GM18508 (cell line): Measurements from ENCODE around the gene SURF4.
"Not testable (repeated sequence)": the region's sequence is repeated elsewhere in the genome, so short reads cannot be mapped to it uniquely, and the experiment has no call there.

Source experiments
- ATAC-seq: cut with Tn5 transposase; IDR thresholded peaks from one replicate; pipeline ENCODE4 v1.9.1; 2021; ENCODE audit warnings: moderate number of reproducible peaks; ENCODE audit not compliant: insufficient read depth, unreplicated experiment

The SURF4 gene

DNA sequence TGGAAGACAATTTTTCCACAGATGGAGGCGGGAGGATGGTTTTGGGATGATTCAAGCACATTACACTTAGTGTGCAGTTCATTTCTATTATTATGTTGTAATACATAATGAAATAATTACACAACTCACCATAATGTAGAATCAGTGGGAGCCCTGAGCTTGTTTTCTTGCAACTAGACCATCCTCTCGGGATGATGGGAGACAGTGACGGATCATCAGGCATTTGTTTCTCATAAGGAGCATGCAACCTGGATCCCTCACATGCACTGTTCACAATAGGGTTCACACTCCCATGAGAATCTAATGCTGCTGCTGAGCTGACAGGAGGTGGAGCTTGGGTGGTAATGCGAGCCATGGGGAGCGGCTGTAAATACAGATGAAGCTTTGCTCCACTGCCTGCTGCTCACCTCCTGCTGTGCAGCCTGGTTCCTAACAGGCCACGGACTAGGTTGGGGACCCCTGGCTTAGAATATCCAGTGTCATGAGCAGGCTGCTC, 1.9 kb upstream of the SURF4 start:
- no peak for ATAC-seq

DNA sequence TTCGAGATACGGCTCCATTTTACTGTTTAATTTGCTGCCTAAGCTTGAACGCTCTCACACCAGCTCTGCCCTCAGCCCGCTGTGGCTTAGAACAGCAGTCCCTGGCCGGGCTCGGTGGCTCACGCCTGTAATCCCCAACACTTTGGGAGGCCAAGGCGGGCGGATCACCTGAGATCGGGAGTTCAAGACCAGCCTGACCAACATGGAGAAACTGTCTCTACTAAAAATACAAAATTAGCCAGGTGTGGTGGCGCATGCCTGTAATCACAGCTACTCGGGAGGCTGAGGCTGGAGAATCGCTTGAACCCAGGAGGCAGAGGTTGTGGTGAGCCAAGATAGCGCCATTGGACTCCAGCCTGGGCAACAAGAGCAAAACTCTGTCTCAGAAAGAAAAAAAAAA, 1.4 kb upstream of the SURF4 start:
- ATAC-seq, result not testable (repeated sequence)

DNA sequence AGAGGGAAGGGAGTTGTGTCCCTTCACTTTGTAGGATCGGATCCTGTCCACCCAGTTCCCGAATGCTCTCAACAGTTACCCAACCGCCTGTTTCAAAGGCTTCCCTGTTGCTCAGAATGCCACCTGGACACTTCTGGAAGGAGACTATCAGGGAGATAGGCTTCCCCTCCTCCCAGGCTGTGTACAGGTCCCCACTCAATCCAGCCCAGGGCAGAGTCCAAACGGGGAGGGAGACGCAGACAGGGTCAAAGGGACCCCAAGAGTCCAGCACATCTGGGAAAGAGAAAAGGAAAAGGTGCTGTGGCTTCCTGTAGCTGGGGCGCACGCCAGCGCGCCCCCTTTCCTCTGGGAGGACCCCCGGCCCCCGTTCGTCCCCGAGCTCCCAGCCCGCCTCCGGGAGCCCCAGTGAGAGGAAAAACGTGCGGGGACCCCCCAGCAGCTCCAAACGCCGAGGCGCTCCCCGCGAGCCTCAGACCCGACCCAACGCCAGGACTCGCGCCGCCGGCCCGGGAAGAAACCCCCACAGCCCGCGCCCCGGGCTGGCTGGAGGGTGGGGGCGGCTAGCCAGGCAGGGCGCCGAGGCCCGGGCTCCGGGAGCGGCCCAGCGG, 640 bp downstream of the SURF4 start:
- ATAC-seq, result no peak

DNA sequence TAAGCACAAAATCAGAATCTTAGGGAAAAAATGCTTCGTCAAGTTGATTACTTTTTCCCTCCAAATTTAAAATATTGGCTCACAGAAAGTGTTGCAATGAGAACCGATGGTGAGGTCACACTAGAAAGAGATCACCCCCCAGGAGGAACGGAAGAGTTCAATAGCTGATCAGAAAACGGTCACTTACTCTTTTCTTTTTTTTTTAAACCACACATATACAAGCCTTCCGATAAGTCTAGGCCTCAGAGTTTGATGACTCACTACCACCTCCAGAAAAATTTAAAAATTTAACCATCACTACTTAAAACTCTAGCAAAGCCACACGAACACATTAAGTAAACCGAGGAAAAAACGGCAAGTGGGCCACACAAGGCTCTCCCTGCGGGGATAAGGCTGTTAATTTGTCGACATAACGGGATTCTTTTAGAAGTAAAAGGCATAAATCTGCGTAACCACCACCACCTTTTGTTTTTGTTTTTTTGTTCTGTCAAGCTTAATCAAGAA, 1.2 kb downstream of the SURF4 start:
- ATAC-seq, result no peak

GRCh38 chr9:133372144-133372543, 3.7 kb downstream of the SURF4 start:
- ATAC-seq, result no peak

DNA sequence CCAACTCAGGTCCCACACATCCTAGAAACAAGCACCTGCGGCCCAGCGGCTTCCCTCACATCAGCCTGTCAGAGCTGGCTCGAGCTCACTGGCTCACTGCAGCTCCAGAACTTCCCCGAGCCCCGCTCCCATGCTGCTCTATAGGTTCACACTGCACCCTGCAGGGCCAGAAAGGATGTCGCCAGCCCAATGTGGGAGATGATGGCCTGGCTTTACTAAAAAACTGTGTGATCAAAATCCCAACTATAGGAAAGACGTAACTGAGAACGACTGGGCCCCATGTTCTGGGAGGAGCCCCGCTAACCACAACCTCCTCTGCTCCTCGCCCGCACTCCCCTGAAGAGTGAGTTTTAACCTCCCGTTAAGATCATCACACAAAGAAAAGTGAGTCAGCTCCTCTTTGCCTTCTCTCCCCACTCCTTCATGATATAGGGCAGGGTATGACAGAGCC, 4.6 kb downstream of the SURF4 start:
- no peak for ATAC-seq

DNA sequence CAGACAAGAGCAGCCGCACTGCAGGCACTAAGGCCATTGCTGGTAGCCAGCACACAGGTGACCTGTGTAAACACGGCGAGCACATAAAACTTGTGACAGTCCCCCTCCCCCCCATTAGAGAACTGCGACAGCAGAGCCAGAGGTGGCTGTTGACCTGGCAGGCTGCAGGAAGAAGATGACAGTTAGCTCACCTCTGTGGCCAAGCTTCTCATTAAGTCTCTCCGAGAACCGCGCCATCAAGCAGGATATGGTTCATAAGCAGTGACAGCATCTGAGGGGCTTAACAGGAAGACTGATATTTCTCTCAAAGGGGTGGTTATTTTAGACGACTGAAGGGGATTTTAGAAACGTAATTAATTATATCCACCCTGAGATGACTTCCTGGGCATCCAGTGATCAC, 5.2 kb downstream of the SURF4 start:
- no peak for ATAC-seq

DNA sequence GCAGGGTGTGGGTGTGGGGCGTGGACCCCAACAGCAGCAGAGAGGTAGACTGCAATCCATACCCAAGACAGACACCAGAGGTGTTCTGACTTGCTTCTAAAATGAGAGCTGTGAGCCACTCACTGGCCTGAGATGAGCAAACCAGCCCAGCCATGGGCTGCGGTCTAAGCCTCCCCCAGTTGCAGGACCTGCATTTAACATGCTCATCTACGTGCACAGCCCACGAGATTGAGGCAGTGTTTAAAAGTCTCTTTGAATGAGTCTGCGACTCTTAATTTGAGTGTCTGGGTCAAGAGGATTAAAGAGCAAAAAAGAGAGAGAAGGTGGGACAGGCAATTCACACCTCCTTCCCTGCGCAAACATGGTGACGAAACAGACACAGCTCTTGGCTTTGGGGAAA, 5.9 kb downstream of the SURF4 start:
- no peak for ATAC-seq

GRCh38 chr9:133369422-133369821, 6.4 kb downstream of the SURF4 start:
- no peak for ATAC-seq

- no peak for ATAC-seq
These were observed 7.5 kb downstream of the SURF4 start for GRCh38 chr9:133368249-133368881.

DNA sequence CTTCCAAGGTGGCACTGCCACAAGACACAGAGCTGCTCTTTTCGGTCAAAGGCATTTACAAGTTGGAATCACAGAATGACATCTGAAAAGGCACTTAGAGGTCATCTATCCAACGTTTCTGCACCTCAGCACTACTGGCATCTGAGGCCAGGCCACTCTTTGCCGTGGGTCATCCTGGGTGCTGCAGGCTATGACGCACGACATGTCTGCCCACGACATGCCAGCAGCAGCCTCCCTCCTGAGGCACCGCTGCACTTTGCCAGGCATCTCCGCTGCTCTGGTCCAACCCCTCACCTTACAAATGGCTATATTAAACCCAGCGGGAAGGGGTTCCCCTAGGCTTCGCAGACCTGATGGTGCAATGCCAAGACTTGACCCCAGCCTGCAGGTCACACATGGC, 8.1 kb downstream of the SURF4 start:
- no peak for ATAC-seq

DNA sequence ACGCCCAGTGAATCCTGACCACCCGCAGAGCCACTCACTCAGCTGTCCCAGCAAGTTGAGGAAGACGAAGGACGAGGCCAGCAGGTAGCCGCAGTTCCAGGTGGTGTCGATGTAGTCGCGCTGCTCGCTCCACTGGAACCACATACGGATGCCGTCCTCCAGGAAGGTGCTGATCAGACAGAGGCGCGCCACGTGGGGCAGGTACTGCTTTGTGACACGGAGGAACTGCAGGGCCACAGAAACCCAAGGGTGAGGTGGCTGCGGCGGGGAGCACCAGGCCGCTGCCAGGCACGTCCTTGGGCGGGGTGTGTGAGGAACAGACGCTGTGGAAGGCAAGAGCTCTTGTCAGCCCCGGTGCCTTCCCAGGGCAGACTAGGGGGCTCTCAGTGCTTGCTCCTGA, 8.6 kb downstream of the SURF4 start:
- no peak for ATAC-seq

DNA sequence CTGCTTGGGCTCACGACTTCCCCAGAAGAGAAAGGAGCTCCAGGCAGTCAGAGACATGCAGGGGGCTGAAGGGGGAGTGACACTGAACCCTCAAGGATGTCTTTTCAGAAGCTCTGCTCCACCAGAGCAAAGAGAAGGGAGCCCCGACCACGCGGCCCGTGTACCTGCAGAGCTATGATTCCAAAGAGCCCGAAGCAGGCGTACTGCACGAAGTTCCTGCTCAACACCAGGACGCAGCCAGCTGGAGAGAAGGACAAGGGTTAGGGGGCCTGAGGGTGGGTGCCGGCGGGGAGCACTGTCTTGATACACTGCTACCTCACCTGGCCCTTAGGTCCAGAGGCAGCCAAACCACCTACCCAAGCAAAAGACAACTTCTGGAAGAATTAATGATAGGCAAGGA, 9.4 kb downstream of the SURF4 start:
- ATAC-seq, result no peak

GRCh38 chr9:133362359-133363044, 13.4 kb downstream of the SURF4 start:
- no peak for ATAC-seq

GRCh38 chr9:133361507-133362092, 14.3 kb downstream of the SURF4 start:
- no peak for ATAC-seq

GRCh38 chr9:133360400-133361393, 15.2 kb downstream of the SURF4 start:
- ATAC-seq, result no peak

DNA sequence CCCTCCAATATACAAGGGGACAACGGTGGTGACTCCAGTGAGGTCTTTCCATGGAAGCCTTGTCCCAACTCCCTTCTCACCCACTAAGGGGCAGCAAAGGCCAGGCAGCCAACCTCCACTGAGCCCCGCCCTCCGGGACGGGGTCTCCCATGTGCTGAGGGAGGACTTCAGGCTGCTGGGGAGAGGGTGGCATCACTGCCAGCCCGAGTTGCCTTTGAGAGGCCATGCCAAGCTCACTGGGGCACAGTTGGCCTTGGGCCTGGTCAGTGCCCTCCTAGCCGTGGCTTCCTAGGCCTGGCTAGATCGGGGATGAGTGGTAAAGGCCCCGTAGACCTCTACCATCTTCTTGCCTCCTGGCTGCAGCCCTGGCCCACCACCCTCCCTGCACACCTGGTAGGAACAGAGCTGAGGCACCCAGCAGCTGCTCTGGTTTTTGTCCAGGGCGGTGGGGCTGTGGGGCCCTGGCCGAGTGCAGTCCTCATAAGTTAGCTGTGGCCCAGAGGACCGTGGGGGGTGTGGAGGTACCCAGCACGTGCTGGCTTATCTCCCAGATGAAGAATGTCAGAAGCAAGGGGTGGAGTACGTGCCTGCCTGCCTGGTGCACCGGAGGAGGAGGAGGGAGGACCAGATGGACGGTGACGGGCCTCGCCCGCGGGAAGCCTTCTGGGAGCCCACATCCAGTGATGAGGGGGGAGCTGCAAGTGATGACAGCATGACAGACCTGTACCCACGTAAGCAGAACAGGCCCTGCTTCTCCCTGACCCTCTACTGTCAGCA, 16.3 kb downstream of the SURF4 start:
- ATAC-seq, result no peak

GRCh38 chr9:133357656-133358055, 18.2 kb downstream of the SURF4 start:
- ATAC-seq, result no peak
